Esophagus muscularis mucosa (tissue), 4 donors: ENCODE data around the gene CNKSR2.

ENCODE experiments used
- EP300 ChIP-seq: sonication (generic); formaldehyde crosslinking; IDR thresholded peaks from one replicate; pipeline ENCODE4 v1.6.1; 2017; ENCODE audit warnings: antibody characterized with exemption
- POLR2A ChIP-seq: fragments of 450-650 bp; IDR thresholded peaks from one replicate; pipeline ENCODE4 v1.6.1; 2017; ENCODE audit warnings: antibody characterized with exemption, moderate library complexity, mild to moderate bottlenecking, low read depth
- POLR2AphosphoS5 ChIP-seq, 2 donors: sonication (generic); formaldehyde crosslinking; IDR thresholded peaks; one replicate each; pipeline ENCODE4 v1.6.1; 2017; ENCODE audit warnings: antibody characterized with exemption in 2 of 2
- TF ChIP-seq, protein P1 (sequence below), 3 experiments: fragments of 200-600 bp in 2 of 3; fragments of 450-650 bp in 1 of 3; sonication (generic) in 2 of 3; IDR thresholded peaks; one replicate each; pipeline ENCODE4 v1.5.1; 2017 to 2019; ENCODE audit warnings: antibody characterized with exemption in 3 of 3, mild to moderate bottlenecking in 2 of 3, moderate library complexity in 1 of 3

GRCh38 chrX:21374994-21375707 is 933 bp downstream of the CNKSR2 start:
- TF ChIP-seq, protein P1, sequence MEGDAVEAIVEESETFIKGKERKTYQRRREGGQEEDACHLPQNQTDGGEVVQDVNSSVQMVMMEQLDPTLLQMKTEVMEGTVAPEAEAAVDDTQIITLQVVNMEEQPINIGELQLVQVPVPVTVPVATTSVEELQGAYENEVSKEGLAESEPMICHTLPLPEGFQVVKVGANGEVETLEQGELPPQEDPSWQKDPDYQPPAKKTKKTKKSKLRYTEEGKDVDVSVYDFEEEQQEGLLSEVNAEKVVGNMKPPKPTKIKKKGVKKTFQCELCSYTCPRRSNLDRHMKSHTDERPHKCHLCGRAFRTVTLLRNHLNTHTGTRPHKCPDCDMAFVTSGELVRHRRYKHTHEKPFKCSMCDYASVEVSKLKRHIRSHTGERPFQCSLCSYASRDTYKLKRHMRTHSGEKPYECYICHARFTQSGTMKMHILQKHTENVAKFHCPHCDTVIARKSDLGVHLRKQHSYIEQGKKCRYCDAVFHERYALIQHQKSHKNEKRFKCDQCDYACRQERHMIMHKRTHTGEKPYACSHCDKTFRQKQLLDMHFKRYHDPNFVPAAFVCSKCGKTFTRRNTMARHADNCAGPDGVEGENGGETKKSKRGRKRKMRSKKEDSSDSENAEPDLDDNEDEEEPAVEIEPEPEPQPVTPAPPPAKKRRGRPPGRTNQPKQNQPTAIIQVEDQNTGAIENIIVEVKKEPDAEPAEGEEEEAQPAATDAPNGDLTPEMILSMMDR (IDR thresholded peaks at IDR 0.05): no peak
- TF ChIP-seq POLR2A: no peak
- TF ChIP-seq POLR2AphosphoS5 (IDR thresholded peaks at IDR 0.05): no peak
- TF ChIP-seq EP300: no peak
